ENCODE data around the gene CXCL10. TPM values are rescaled to one million over a fixed set of nuclear protein-coding genes. Genes with fewer than 3 reads are reported as not detected.
"Not testable (repeated sequence)": the region's sequence is repeated elsewhere in the genome, so short reads cannot be mapped to it uniquely, and the experiment has no call there.

The CXCL10 gene
- total RNA-seq = 5.0 TPM

DNA sequence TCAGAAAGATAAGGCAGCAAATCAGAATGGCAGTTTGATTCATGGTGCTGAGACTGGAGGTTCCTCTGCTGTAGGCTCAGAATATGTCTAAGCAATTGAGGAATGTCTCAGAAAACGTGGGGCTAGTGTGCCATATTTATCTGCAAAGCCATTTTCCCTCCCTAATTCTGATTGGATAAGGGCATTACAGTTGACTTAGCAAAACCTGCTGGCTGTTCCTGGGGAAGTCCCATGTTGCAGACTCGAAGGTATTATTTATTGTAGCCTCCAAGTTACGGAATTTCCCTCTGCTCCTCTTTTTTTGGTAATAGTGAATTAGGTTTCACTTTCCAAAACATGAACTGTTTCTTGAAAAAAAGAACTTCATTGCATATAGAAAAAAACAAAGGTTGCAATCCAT is at the start of gene CXCL10:
TSS of gene CXCL10 (minus strand) at position 109 of the 400 bp plus-strand sequence. CDS start at position 43, 66 bp downstream.
- intact Hi-C loops (cut with DNase I) = no loop called here
- ATAC-seq (no peak), DNase-seq (ENCODE audit: low spot score) (no peak)

DNA sequence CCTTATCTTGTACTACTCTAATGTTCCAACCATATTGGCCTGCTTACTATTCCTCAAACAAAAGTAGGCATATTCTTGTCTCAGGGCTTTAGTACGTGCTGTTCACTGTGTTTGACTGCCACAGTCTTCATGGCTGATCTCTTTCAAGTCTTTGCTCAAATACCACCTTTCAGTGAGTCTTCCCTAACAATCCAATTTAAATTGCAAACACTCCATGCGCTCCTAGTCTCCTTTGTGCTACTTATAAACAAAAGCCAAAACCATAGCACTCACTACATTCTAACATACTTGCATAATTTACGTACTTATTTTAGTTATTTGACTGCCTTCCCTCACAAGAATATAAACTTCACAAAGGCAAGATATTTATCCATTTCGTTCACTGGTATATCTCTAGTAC is 49.5 kb upstream of the CXCL10 start:
- DNase-seq (ENCODE audit: low spot score) (no peak), ATAC-seq (no peak)
- intact Hi-C loops (cut with DNase I) = no loop called here

DNA sequence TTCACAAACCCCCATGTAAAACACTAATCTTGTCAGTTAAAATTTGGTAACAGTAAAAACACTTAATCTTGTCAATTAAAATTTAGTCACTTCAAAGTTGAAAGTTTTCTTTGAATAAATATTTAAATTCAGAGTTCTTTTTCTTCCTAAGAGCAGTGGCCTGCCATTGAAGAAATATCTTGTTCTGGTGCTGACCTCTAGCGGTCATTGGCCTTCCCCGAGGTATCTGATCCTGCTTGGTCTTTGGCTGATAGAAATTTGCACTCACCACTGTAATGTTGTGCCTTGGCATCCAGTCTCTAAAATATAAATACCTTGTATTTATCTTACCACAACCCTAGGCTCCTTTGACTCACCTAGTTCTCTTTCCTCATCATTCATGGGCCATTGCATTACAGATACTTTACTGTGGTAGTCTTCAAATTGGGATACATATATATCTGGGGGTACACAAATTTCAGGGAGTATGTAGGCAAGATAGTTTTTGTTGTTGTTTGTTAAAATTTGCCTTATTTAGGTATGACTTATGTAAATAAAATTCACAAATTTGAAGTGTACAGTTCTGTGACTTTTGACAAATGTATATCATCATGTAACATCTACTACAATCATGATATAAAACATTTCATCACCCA is 44.5 kb upstream of the CXCL10 start:
- intact Hi-C loops (cut with DNase I) = no loop called here
- peak; percentile 93 for ATAC-seq
- DNase-seq (ENCODE audit: low spot score) = peak; percentile 88

DNA sequence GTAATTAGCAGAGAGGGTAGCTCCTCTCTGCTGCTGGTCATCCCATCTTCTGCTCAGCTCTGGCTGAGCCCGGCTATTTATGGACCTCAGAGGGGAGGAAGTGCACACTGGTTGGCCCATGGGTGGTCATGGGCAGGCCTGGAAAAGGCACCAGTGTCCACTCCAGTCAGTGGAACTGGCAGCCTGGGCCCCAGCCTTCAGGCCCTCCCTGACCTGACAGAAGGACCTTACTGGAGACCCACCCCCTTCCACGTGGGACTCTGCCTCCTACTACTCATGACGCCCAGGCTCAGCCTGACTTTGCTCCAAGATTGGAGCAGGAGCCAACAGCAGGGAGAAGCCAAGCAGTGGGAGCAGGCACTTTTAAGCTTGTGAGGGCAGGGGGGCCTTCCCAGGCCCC is 43.2 kb upstream of the CXCL10 start:
- intact Hi-C loops (cut with DNase I) = no loop called here
- no peak for ATAC-seq
- no peak for DNase-seq (ENCODE audit: low spot score)

DNA sequence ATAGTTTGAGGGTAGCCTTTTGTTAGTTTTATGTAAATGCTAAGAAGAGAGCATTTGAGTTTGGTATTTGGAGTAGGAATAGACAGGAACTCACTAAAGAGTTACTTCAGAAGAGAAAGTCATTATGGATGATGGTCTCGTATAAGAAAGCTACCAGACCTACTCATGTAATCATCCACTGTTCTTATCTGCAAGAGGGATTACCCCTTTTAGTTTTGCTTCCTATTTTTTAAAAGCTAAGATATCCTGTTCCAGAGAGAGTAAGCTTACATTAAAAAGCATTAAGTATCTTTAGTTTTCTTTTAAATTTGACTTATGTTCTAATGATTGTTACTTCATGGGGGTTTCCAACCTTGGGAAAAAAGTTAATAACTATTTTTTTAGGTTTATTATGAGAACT is 38.7 kb upstream of the CXCL10 start:
- ATAC-seq (no peak), DNase-seq (ENCODE audit: low spot score) (no peak)
- intact Hi-C loops (cut with DNase I) = loop anchor here (5.0 kb wide), 1 partner anchor 65 kb away; no protein-coding TSS in a partner anchor

DNA sequence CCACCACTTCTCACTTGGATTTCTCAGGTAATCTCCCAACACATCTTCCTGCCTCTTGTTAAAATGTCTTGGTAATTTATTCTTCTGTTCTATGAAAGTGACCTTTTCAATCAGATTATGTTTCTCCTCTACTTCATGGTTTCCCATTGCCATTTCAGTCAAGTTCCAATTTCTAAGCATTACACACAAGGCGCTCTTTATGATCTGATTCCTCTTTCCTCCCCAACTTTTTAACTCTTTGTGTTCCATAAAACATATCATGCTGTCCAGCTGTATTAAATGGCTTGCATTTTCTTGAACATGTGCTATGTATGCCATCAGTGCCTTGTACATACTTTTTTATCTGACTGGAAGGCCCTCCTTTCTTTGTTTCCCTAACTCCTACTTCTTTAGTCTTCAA is 38.1 kb upstream of the CXCL10 start:
- ATAC-seq (no peak), DNase-seq (ENCODE audit: low spot score) (no peak)
- intact Hi-C loops (cut with DNase I) = loop anchor here (5.0 kb wide), 1 partner anchor 64 kb away; no protein-coding TSS in a partner anchor

DNA sequence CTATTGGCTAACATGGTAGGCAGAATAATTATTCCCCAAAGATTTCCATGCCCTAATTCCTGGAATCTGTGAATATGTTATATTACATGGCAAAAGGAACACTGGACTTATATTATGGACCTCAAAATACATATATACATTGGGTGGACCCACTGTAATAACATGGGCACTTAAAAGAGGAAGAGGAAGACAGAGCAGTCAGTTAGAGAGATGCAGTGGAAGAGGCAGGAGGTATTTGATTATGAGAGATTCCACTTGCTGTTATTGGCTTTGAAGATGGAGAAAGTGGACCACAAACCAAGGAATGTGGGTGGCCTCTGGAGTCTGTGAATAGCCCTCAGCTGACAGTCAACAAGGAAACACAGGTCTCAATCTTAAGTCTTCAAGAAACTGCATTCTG is 37.2 kb upstream of the CXCL10 start:
- intact Hi-C loops (cut with DNase I) = loop anchor here (5.0 kb wide), 1 partner anchor 63 kb away; no protein-coding TSS in a partner anchor
- DNase-seq (ENCODE audit: low spot score) = no peak
- ATAC-seq = no peak

DNA sequence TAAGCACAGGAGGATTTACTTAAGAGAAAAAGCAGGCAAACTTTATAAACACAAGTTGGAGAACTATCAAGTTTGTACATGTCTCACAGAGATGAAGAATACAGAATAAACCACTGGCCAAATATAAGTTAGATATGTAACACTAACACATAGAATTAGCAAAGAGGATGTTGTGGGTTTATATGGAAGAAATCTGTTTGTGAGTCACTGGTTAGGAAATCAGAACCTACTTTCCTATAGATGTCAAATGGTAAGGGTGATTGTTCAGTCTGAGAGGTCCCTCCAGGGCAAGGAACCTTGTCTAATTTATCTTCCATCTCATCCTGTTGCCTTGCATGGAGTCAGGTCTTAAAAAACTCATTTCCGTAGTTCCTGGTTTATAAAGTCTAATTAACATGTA is 36.5 kb upstream of the CXCL10 start:
- intact Hi-C loops (cut with DNase I) = loop anchor here (5.0 kb wide), 1 partner anchor 62 kb away; no protein-coding TSS in a partner anchor
- ATAC-seq (no peak), DNase-seq (ENCODE audit: low spot score) (no peak)

DNA sequence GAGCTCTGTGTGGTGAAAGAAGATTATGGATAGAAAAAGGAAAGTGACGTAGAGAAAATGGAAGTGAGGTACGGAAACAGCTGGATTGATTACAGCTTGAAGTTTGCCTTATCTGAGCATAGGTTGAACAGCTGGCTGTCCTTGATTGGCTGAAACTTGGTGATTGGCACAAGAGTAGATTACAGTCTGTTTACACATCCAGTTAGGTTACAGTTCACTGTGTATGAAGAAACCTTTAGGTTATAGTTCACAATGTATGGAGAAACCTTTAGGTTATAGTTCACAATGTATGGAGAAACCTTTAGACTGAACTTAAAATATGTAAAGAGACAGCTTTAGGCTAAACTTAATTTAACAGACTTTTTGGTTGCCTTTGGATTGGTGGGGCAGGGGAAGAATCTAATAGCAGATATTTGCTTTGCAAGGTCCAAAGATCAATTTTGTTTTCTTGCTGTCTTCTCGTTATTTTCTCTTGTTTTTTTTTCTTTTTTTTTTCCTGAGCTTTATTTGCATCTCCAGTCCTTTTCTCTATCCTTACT is 35.7 kb upstream of the CXCL10 start:
- no peak for ATAC-seq
- DNase-seq (ENCODE audit: low spot score) = no peak
- intact Hi-C loops (cut with DNase I) = no loop called here

DNA sequence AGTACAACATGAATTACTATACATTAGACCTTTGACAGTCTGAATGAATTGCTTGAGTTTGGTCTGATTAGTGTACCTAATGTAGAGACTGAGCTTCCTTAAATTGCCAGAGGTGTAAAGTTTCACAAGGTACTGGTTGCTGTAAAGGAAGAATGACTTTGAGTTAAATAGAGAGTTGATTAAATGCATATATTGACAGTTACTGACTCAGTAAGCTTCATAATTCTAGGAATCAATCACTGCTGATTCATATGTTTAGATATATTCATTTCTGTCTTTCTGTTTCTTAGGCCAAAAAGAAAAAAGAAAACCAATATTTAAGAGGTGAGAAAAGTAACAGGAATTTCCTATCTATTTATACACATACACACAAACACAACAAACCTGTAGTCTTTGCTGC is 35.0 kb upstream of the CXCL10 start:
- ATAC-seq (no peak), DNase-seq (ENCODE audit: low spot score) (no peak)
- intact Hi-C loops (cut with DNase I) = no loop called here

DNA sequence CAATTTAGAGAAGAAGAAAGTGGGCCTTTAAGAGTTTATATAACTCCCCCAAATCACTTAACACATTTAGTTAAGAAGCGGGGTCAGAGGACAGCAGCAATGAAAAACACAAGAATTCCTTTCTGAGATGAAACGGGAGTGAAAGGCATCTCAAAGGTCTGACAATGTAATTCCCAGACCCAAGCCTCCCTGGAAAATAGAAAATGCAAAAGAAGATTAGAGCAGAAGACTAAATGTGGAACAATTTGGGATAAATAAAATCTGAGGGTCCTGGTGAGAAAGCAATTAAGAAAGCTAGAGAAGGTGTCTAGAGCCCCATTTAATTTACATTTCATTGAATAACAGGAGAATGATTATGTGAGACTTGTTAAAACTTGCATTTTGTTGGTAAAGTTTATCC is 32.1 kb upstream of the CXCL10 start:
- no peak for DNase-seq (ENCODE audit: low spot score)
- no peak for ATAC-seq
- intact Hi-C loops (cut with DNase I) = no loop called here

DNA sequence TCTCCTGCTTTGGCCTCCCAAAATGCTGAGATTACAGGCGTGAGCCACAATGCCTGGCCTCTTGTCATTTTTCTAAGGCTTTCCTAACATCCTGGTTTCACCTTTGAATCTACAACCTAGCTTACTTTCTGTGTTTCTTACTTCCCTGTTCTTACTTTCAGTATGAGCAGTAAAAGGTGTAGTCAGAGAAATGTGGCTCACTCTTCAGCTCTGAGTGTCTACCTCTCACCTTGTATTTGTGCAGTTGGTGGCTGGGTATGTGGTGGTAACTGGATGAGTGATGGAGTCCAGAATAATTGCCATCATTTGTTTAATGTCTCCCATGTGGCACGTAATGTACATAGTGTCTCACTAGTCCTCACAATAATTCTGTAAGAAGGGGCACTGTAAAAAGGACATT is 31.7 kb upstream of the CXCL10 start:
- intact Hi-C loops (cut with DNase I) = no loop called here
- DNase-seq (ENCODE audit: low spot score) = no peak
- no peak for ATAC-seq

DNA sequence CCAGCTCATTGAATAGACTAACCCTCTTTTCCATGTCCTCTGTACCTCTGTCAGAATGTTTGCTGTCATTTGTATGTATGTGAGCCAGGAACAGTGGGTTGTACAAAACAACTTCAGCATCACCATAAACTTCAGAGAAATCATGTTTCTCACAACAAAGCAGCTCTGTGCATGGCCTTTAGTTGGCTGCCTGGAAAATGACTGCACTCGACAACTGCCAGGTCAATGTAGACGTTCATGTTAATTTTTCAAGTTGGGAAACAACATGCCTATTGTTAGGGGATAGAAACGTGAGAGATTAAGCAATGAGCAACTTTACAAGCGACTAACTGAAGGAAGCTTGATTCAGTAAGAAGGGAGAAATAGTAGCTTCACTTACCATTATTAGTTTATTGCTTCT is 30.4 kb upstream of the CXCL10 start:
- ATAC-seq (peak; percentile 82), DNase-seq (ENCODE audit: low spot score) (no peak)
- intact Hi-C loops (cut with DNase I) = no loop called here

DNA sequence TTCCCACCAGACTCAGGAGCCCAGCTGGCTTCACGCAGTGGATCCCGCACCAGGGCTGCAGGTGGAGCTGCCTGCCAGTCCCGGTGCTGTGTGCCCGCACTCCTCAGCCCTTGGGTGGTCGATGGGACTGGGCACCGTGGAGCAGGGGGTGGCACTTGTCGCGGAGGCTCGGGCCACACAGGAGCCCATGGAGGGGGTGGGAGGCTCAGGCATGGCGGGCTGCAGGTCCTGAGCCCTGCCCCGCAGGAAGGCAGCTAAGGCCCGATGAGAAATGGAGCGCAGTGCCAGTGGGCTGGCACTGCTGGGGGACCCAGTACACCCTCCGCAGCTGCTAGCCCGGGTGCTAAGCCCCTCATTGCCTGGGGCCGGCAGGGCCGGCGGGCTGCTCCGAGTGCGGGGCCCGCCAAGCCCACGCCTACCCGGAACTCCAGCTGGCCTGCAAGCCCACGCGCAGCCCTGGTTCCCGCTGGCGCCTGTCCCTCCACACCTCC is 27.3 kb upstream of the CXCL10 start:
- ATAC-seq; DNase-seq (ENCODE audit: low spot score); intact Hi-C loops (cut with DNase I): not testable (repeated sequence)

DNA sequence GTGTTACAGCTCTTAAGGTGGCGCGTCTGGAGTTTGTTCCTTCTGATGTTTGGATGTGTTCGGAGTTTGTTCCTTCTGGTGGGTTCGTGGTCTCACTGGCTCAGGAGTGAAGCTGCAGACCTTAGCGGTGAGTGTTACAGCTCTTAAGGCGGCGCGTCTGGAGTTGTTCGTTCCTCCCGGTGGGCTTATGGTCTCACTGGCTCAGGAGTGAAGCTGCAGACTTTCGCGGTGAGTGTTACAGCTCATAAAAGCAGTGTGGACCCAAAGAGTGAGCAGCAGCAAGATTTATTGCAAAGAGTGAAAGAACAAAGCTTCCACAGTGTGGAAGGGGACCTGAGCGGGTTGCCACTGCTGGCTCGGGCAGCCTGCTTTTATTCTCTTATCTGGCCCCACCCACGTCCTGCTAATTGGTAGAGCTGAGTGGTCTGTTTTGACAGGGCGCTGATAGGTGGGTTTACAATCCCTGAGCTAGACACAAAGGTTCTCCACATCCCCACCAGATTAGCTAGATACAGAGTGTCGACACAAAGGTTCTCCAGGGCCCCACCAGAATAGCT is 26.6 kb upstream of the CXCL10 start:
- intact Hi-C loops (cut with DNase I); DNase-seq (ENCODE audit: low spot score); ATAC-seq: not testable (repeated sequence)

DNA sequence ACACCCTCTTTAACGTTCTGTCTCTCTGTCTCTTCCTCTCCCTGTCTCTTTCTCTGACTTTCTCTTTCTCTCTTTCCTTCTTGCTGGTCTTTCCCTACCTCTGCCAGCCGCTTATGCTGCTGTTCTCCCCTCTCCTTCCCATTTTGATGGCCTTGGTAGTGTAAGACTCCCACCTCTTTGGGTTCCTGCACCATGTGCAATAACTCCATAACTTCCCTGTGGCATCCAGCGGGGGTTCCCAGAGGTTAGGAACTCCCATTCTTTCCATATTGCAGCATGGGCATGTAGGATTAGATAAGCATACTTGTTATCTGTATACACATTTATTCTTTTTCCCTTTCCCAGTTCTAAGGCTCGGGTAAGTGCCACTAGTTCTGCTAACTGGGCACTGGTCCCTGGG is 21.4 kb upstream of the CXCL10 start:
- DNase-seq (ENCODE audit: low spot score); ATAC-seq; intact Hi-C loops (cut with DNase I): not testable (repeated sequence)

DNA sequence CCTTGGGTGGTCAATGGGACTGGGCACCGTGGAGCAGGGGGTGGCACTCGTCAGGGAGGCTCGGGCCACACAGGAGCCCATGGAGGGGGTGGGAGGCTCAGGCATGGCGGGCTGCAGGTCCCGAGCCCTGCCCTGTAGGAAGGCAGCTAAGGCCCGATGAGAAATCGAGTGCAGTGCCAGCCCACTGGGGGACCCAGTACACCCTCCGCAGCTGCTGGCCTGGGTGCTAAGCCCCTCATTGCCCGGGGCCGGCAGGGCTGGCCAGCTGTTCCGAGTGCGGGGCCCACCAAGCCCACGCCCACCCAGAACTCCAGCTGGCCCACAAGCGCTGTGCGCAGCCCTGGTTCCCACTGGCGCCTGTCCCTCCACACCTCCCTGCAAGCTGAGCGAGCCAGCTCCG is 20.0 kb upstream of the CXCL10 start:
- intact Hi-C loops (cut with DNase I); DNase-seq (ENCODE audit: low spot score): not testable (repeated sequence)

DNA sequence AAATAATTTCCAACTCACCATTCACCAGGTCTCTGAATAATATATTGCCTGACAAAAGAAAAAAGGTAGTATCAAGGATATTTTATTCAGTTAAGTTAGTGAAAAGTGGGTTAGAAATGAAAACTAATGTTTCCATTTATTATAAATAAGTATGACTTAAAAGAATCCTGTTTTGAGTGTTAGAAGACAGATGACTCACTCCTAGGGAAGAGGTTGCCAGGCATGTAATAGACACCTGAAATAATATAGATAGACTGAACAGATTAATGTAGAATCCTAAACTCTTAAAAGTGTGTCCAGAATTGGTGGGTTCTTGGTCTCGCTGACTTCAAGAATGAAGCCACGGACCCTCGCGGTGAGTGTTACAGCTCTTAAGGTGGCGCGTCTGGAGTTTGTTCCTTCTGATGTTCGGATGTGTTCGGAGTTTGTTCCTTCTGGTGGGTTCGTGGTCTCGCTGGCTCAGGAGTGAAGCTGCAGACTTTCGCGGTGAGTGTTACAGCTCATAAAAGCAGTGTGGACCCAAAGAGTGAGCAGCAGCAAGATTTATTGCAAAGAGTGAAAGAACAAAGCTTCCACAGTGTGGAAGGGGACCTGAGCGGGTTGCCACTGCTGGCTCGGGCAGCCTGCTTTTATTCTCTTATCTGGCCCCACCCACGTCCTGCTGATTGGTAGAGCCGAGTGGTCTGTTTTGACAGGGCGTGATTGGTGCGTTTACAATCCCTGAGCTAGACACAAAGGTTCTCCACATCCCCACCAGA is 19.1 kb upstream of the CXCL10 start:
- DNase-seq (ENCODE audit: low spot score); intact Hi-C loops (cut with DNase I); ATAC-seq: not testable (repeated sequence)

More for the DNA sequence above, 20.0 kb upstream of the CXCL10 start:
- not testable (repeated sequence) for ATAC-seq

DNA sequence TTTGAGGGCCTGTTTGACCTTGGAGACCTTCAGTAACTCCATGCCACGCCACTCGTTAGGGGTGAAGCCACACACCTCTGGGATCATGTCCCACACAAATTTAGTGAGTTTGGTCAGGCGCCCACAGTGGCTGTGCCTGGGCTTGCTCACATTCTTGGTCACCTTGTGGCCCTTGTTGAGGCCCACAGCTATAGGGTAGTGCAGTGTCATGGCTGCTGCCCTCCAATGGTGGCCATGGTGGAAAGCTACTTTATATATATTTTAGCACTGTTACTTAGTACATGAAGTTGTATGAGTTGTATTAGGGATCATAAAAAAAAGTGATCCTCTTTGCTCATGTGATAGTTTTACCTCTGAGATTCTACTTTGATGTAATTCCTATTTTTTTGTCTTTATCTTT is 13.6 kb upstream of the CXCL10 start:
- no peak for ATAC-seq
- DNase-seq (ENCODE audit: low spot score) = no peak
- intact Hi-C loops (cut with DNase I) = no loop called here

Data from sciatic nerve (tissue), 2 donors.